WTC11 (cell line): ENCODE measurements around the gene COX14. TPM values are rescaled to one million over a fixed set of nuclear protein-coding genes. Genes with fewer than 3 reads are reported as not detected.
"Not testable (repeated sequence)": the region's sequence is repeated elsewhere in the genome, so short reads cannot be mapped to it uniquely, and the experiment has no call there.

Source experiments
- ATAC-seq: fragments of 200-7000 bp; cut with Tn5 transposase; 2 replicates; pipeline ENCODE4 v1.10.0; 2021; ENCODE audit warnings: mild to moderate bottlenecking, moderate library complexity
- CTCF ChIA-PET: fragments of 300-600 bp; sonication (Branson Sonifier 250); formaldehyde crosslinking; loops from one replicate; lab custom pipeline; 2021; ENCODE audit warnings: antibody characterized with exemption; lab: Charles Lee
- POLR2A ChIA-PET: fragments of 350-600 bp; sonication (Branson Sonifier 250); formaldehyde crosslinking; loops from one replicate; lab custom pipeline; 2021; ENCODE audit warnings: antibody characterized with exemption; lab: Charles Lee
- DNase-seq: peaks from one replicate; pipeline ENCODE4 v3.0.0; 2021; ENCODE audit warnings: low spot score
- H3K27ac Mint-ChIP-seq: 2 replicates; pipeline ENCODE4 v1.8.0; 2021; ENCODE audit warnings: mixed read lengths
- H3K27me3 Mint-ChIP-seq: 2 replicates; pipeline ENCODE4 v1.8.0; 2021; ENCODE audit warnings: low read depth, mild to moderate bottlenecking, moderate library complexity, mixed read lengths
- H3K36me3 Mint-ChIP-seq: 2 replicates; pipeline ENCODE4 v1.8.0; 2021; ENCODE audit warnings: mixed read lengths
- H3K4me1 Mint-ChIP-seq: 2 replicates; pipeline ENCODE4 v1.8.0; 2022; ENCODE audit warnings: mixed read lengths
- H3K4me3 Mint-ChIP-seq: 2 replicates; pipeline ENCODE4 v1.8.0; 2021; ENCODE audit warnings: mild to moderate bottlenecking, moderate library complexity, mixed read lengths
- H3K9me3 Mint-ChIP-seq: 2 replicates; pipeline ENCODE4 v1.8.0; 2021; ENCODE audit warnings: mixed read lengths
- AR ChIP-seq: fragments of 250-450 bp; sonication (Bioruptor Pico); IDR thresholded peaks from 2 replicates; pipeline ENCODE4 v1.9.0; 2021; ENCODE audit warnings: mild to moderate bottlenecking
- ATF6 ChIP-seq: sonication (generic); formaldehyde crosslinking; IDR thresholded peaks from 2 replicates; pipeline ENCODE4 v1.8.1; 2023; ENCODE audit warnings: mild to moderate bottlenecking, missing genetic modification reagents
- CREM ChIP-seq: sonication (generic); formaldehyde crosslinking; IDR thresholded peaks from 2 replicates; pipeline ENCODE4 v1.8.1; 2022; ENCODE audit warnings: mild to moderate bottlenecking, missing genetic modification reagents, moderate library complexity
- ESRRA ChIP-seq: sonication (generic); formaldehyde crosslinking; IDR thresholded peaks from 2 replicates; pipeline ENCODE4 v1.8.1; 2022; ENCODE audit warnings: mild to moderate bottlenecking, missing genetic modification reagents, borderline replicate concordance
- HMGA2 ChIP-seq: fragments of 250-450 bp; sonication (Bioruptor Pico); IDR thresholded peaks from 2 replicates; pipeline ENCODE4 v1.4.0; 2021; ENCODE audit warnings: mild to moderate bottlenecking, moderate library complexity
- JUN ChIP-seq: sonication (generic); formaldehyde crosslinking; IDR thresholded peaks from 2 replicates; pipeline ENCODE4 v1.8.0; 2023; ENCODE audit warnings: mild to moderate bottlenecking, missing genetic modification reagents
- NFYB ChIP-seq: sonication (generic); formaldehyde crosslinking; conservative IDR thresholded peaks from 2 replicates; pipeline ENCODE4 v1.8.0; 2022; ENCODE audit warnings: low read depth, missing genetic modification reagents
- RORB ChIP-seq: fragments of 250-450 bp; sonication (Bioruptor Pico); IDR thresholded peaks from 2 replicates; pipeline ENCODE4 v1.9.0; 2021; ENCODE audit warnings: mild to moderate bottlenecking
- SMAD4 ChIP-seq: sonication (generic); formaldehyde crosslinking; IDR thresholded peaks from 2 replicates; pipeline ENCODE4 v1.8.0; 2022; ENCODE audit warnings: mild to moderate bottlenecking, missing genetic modification reagents
- SOX15 ChIP-seq: fragments of 250-450 bp; sonication (Bioruptor Pico); IDR thresholded peaks from 2 replicates; pipeline ENCODE4 v1.9.0; 2021; ENCODE audit warnings: mild to moderate bottlenecking
- TP53 ChIP-seq: sonication (generic); formaldehyde crosslinking; IDR thresholded peaks from 2 replicates; pipeline ENCODE4 v1.8.1; 2023; ENCODE audit warnings: mild to moderate bottlenecking, missing genetic modification reagents
- USF2 ChIP-seq: sonication (generic); formaldehyde crosslinking; IDR thresholded peaks from 2 replicates; pipeline ENCODE4 v1.8.1; 2023; ENCODE audit warnings: mild to moderate bottlenecking, missing genetic modification reagents, moderate library complexity
- ZBTB21 ChIP-seq: sonication (generic); formaldehyde crosslinking; IDR thresholded peaks from 2 replicates; pipeline ENCODE4 v1.8.1; 2023; ENCODE audit warnings: mild to moderate bottlenecking, missing genetic modification reagents, borderline replicate concordance
- ZBTB43 ChIP-seq: sonication (generic); formaldehyde crosslinking; IDR thresholded peaks from 2 replicates; pipeline ENCODE4 v1.8.1; 2023; ENCODE audit warnings: mild to moderate bottlenecking, missing genetic modification reagents
- ZNF121 ChIP-seq: sonication (generic); formaldehyde crosslinking; IDR thresholded peaks from 2 replicates; pipeline ENCODE4 v1.8.0; 2023; ENCODE audit warnings: missing genetic modification reagents
- ZNF219 ChIP-seq: sonication (generic); formaldehyde crosslinking; IDR thresholded peaks from 2 replicates; pipeline ENCODE4 v1.8.0; 2023; ENCODE audit warnings: missing genetic modification reagents, mild to moderate bottlenecking, borderline replicate concordance
- ZNF416 ChIP-seq: fragments of 250-450 bp; sonication (Bioruptor Pico); IDR thresholded peaks from 2 replicates; pipeline ENCODE4 v1.9.0; 2021; ENCODE audit warnings: mild to moderate bottlenecking, inconsistent platforms
- ZNF512 ChIP-seq: sonication (generic); formaldehyde crosslinking; IDR thresholded peaks from 2 replicates; pipeline ENCODE4 v1.8.1; 2022; ENCODE audit warnings: missing genetic modification reagents, borderline replicate concordance
- total RNA-seq: library from RNA; stranded (reverse); gene quantifications from 3 replicates; pipeline ENCODE4 v1.2.3, GENCODE V29; 2021
- TF ChIP-seq, protein P1 (sequence below): sonication (generic); formaldehyde crosslinking; conservative IDR thresholded peaks from 2 replicates; pipeline ENCODE4 v1.8.1; 2023; ENCODE audit warnings: mild to moderate bottlenecking, low read depth, missing genetic modification reagents, moderate library complexity

COX14 gene
- total RNA-seq, 1 experiment from 2014 or later, result 41.4 TPM

- no peaks in the 10 kb centered on the region for H3K4me1 Mint-ChIP-seq
- CTCF ChIA-PET, result interaction anchor here (0.6 to 3.5 kb wide), 4 partner anchors 27 to 396 kb away, joined by 3 to 15 read pairs (median 5); partner anchors contain the start of gene COX14
- DNase-seq (no peak), ATAC-seq (no peak)
- H3K9me3 Mint-ChIP-seq, result no peaks in the 10 kb centered on the region
- TF ChIP-seq ZBTB21 (CRISPR knock-in tag), result no peak
- H3K36me3 Mint-ChIP-seq, result no peaks in the 10 kb centered on the region
- H3K27me3 Mint-ChIP-seq, result no peaks in the 10 kb centered on the region
- no peak overlapping the region for H3K4me3 Mint-ChIP-seq
- peak overlapping the region; percentile 32; the same call in 1 of the 2 replicates for H3K27ac Mint-ChIP-seq
- POLR2A ChIA-PET, result no interaction called here
These were observed 37.3 kb downstream of the COX14 start for GRCh38 chr12:50149311-50149710.

DNA sequence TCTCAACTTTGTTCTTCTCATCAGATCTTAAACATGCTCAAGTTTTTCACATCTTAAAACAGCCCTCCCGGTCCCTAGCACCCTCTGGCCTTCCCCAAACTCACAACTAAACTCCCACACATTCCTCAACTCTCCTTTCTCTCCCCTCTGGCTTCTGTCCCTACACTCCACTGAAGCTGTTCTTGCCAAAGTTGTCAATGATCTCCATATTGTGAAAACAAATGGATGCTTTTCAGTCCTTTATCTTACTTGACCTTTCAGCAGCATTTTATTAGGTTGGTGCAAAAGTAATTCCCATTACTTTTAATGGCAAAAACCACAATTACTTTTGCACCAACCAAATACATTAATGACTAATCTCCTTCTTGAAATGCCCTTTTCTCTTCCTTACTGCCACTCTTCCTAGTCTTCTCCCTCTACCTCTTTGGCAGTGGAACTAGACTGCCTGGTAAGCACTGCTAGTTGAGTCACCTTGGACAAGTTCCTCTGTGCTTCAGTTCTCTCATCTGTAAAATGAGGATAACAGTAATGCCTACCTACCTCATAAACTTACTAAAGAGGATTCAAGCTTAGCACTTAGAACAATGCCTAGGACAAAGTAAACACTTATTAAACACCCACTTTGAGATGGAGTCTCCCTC is 39.1 kb downstream of the COX14 start:
- Mint-ChIP-seq H3K27me3 (no peaks in the 10 kb centered on the region), H3K27ac (peak overlapping the region; percentile 19), H3K9me3 (no peaks in the 10 kb centered on the region), H3K4me3 (no peak overlapping the region)
- ATAC-seq, result no peak
- ChIA-PET POLR2A (no interaction called here), CTCF (interaction anchor here (3.5 kb wide), 1 partner anchor 40 kb away, joined by 15 read pairs; the partner anchor contains the start of gene COX14)
- no peak for DNase-seq
- TF ChIP-seq, protein P1, sequence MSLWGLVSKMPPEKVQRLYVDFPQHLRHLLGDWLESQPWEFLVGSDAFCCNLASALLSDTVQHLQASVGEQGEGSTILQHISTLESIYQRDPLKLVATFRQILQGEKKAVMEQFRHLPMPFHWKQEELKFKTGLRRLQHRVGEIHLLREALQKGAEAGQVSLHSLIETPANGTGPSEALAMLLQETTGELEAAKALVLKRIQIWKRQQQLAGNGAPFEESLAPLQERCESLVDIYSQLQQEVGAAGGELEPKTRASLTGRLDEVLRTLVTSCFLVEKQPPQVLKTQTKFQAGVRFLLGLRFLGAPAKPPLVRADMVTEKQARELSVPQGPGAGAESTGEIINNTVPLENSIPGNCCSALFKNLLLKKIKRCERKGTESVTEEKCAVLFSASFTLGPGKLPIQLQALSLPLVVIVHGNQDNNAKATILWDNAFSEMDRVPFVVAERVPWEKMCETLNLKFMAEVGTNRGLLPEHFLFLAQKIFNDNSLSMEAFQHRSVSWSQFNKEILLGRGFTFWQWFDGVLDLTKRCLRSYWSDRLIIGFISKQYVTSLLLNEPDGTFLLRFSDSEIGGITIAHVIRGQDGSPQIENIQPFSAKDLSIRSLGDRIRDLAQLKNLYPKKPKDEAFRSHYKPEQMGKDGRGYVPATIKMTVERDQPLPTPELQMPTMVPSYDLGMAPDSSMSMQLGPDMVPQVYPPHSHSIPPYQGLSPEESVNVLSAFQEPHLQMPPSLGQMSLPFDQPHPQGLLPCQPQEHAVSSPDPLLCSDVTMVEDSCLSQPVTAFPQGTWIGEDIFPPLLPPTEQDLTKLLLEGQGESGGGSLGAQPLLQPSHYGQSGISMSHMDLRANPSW (CRISPR knock-in tag), result no peak
- TF ChIP-seq SMAD4 (CRISPR knock-in tag) (no peak), ESRRA (CRISPR knock-in tag) (no peak), AR (CRISPR knock-in tag) (no peak), HMGA2 (CRISPR knock-in tag) (no peak), ZBTB43 (CRISPR knock-in tag) (no peak), ZNF416 (CRISPR knock-in tag) (no peak), TP53 (CRISPR knock-in tag) (no peak), ATF6 (no peak), SOX15 (CRISPR knock-in tag) (no peak), JUN (CRISPR knock-in tag) (no peak), USF2 (no peak), RORB (no peak), ZNF121 (CRISPR knock-in tag) (no peak), ZNF219 (CRISPR knock-in tag) (no peak), CREM (CRISPR knock-in tag) (no peak), ZNF512 (CRISPR knock-in tag) (no peak), NFYB (no peak)
- TF ChIP-seq, all 79 proteins: peak for 0
- Mint-ChIP-seq H3K36me3 (no peaks in the 10 kb centered on the region), H3K4me1 (no peaks in the 10 kb centered on the region)

DNA sequence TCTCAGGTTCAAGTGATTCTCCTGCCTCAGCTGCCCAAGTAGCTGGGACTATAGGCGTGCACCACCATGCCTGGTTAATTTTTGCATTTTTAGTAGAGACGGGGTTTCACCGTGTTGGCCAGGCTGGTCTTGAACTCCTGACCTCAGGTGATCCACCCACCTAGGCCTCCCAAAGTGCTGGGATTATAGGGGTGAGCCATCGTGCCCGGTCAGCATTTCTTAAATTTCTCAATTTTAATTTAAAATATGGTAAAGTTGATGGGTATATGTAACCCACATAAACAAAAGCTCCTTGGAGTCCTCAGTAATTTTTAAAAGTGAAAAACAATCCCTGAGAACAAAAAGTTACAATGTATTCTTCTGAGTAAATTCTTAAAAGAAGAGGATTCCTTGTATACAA is 42.9 kb downstream of the COX14 start:
- Mint-ChIP-seq H3K9me3 (peaks cover 14% of the 10 kb centered on the region), H3K36me3 (peaks cover 21% of the 10 kb centered on the region)
- DNase-seq, H3K4me3 Mint-ChIP-seq, ATAC-seq, H3K27ac Mint-ChIP-seq, H3K27me3 Mint-ChIP-seq, H3K4me1 Mint-ChIP-seq, POLR2A ChIA-PET: not testable (repeated sequence)
- CTCF ChIA-PET, result interaction anchor here (1.3 kb wide), 1 partner anchor 43 kb away, joined by 5 read pairs; the partner anchor contains the start of gene COX14
